GM18526 (cell line): ENCODE results near the gene KCNK4.
A peak's percentile ranks its signal among the peaks of the same experiment; 100 is the strongest.

Source experiments
- POLR2A ChIP-seq: IDR thresholded peaks from 3 replicates; pipeline ENCODE4 v1.6.1; 2011; ENCODE audit not compliant: insufficient read length; ENCODE audit errors: extremely low read depth

The KCNK4 gene

GRCh38 chr11:64304316-64305072 lies 13.4 kb downstream of the KCNK4 start:
- TF ChIP-seq POLR2A: peak; percentile 73

- TF ChIP-seq POLR2A: peak; percentile 73
These were observed 14.1 kb downstream of the KCNK4 start, which contains the start of gene ESRRA for GRCh38 chr11:64305075-64305690. Gene ESRRA, plus strand, starts transcription at chr11:64305524. Its CDS starts 1,656 bp downstream, at chr11:64307180.

GRCh38 chr11:64305691-64306562 lies 14.8 kb downstream of the KCNK4 start:
- peak; percentile 55 for TF ChIP-seq POLR2A

GRCh38 chr11:64306563-64306875 lies 15.4 kb downstream of the KCNK4 start:
- no peak for TF ChIP-seq POLR2A

- TF ChIP-seq POLR2A: no peak
These were observed 15.9 kb downstream of the KCNK4 start for GRCh38 chr11:64306876-64307622.

- no peak for TF ChIP-seq POLR2A
These were observed 21.8 kb downstream of the KCNK4 start for GRCh38 chr11:64312947-64313346.

GRCh38 chr11:64313491-64314145 lies 22.5 kb downstream of the KCNK4 start:
- TF ChIP-seq POLR2A: no peak

GRCh38 chr11:64314146-64314804 lies 23.2 kb downstream of the KCNK4 start:
- no peak for TF ChIP-seq POLR2A

GRCh38 chr11:64314805-64315561 lies 23.9 kb downstream of the KCNK4 start:
- TF ChIP-seq POLR2A: no peak

- TF ChIP-seq POLR2A: no peak
These were observed 25.7 kb downstream of the KCNK4 start for GRCh38 chr11:64316672-64317324.

- TF ChIP-seq POLR2A: peak; percentile 88
These were observed 26.3 kb downstream of the KCNK4 start, which contains the start of gene TRMT112 for GRCh38 chr11:64317325-64317960. Gene TRMT112, minus strand, starts transcription at chr11:64317559. Its CDS starts 33 bp downstream, at chr11:64317526.
